ENCODE data around the gene ANKS3. TPM values are rescaled to one million over a fixed set of nuclear protein-coding genes. Genes with fewer than 3 reads are reported as not detected.

The ANKS3 gene
- total and polyA plus RNA-seq, 10 of the 15 experiments (the other 5 are each of a cell fraction or from before 2014, with no cell fraction given) = 0.29 to 14.2 (median 8.5) TPM

DNA sequence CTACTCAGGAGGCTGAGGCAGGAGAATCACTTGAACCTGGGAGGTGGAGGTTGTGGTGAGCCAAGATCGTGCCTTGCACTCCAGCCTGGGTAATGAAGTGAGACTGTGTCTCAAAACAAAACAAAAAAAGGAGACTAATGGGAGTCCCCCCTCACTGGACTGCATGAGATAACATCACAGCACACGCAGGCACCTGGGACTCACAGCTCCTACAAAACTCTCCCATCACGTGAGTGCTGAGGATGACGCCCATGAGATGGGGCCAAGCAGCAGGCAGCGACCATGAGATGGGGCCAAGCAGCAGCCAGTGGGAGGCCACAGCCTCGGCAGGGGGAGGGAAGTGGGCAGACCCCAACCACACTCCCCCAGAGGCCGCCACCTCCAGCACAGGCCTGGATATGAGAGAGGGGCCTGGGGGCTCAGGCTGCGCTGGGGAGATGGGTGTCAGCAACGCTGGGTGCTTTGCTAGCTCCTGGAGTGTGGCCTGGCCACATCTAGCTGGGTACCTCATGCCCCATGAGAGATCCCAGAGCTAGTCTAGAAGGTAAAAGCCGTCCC lies 15.7 kb upstream of the ANKS3 start:
- Histone ChIP-seq H3K27me3 (replicated peaks in 1 of 2; ENCODE audit: control insufficient read depth in 2 of 2, insufficient read depth in 2 of 2, low read length in 1 of 2) (no peaks in the 10 kb centered on the region), H3K9me3 (replicated peaks; ENCODE audit: control insufficient read depth, insufficient read depth, low read length) (peaks cover under 1% of the 10 kb centered on the region; the same call in 1 of the 3 replicates), H3K4me2 (ENCODE audit: control insufficient read depth, insufficient read depth) (no peak overlapping the region), H3K79me2 (ENCODE audit: control insufficient read depth, insufficient read depth, low read length) (no peaks in the 10 kb centered on the region), H4K20me1 (ENCODE audit: control insufficient read depth, insufficient read depth) (no peaks in the 10 kb centered on the region), H3K9ac (ENCODE audit: control insufficient read depth, insufficient read depth, low read length) (no peak overlapping the region; the same call in 1 of the 2 replicates), H3K36me3 (ENCODE audit: control insufficient read depth in 2 of 2, insufficient read depth in 2 of 2, low read length in 1 of 2) (peaks cover 4 to 14% of the 10 kb centered on the region in 2 experiments), H3K4me3 (no peak overlapping the region), H2AFZ (ENCODE audit: control insufficient read depth, low read depth, low read length) (no peak overlapping the region), H3K4me1 (ENCODE audit: control insufficient read depth, insufficient read depth, low read length) (peaks cover 12% of the 10 kb centered on the region), H3K27ac (ENCODE audit: control insufficient read depth, insufficient read depth) (no peak overlapping the region)
- ATAC-seq (peak; percentile 63), FAIRE-seq (no peak), DNase-seq (ENCODE audit: low read depth, low spot score) (no peak)
- TF ChIP-seq CBFB (IDR thresholded peaks at IDR 0.05; ENCODE audit: low read depth) (peak; percentile 43; the same call in 1 of the 2 replicates), TCF3 (IDR thresholded peaks at IDR 0.05; ENCODE audit: borderline replicate concordance, insufficient read depth, low read depth, low read length) (no peak), BHLHE40 (IDR thresholded peaks at IDR 0.05; ENCODE audit: borderline replicate concordance in 1 of 2, low read depth in 2 of 2, low read length in 1 of 2) (peak; percentile 62 to 81), JUNB (IDR thresholded peaks at IDR 0.05) (peak; percentile 39; the same call in 1 of the 2 replicates), ATF7 (IDR thresholded peaks at IDR 0.05; ENCODE audit: low read depth) (no peak)
- TF ChIP-seq, protein P1, sequence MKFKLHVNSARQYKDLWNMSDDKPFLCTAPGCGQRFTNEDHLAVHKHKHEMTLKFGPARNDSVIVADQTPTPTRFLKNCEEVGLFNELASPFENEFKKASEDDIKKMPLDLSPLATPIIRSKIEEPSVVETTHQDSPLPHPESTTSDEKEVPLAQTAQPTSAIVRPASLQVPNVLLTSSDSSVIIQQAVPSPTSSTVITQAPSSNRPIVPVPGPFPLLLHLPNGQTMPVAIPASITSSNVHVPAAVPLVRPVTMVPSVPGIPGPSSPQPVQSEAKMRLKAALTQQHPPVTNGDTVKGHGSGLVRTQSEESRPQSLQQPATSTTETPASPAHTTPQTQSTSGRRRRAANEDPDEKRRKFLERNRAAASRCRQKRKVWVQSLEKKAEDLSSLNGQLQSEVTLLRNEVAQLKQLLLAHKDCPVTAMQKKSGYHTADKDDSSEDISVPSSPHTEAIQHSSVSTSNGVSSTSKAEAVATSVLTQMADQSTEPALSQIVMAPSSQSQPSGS (IDR thresholded peaks at IDR 0.05; ENCODE audit: low read length) = peak; percentile 36; the same call in 1 of the 2 replicates
- TF ChIP-seq, protein P2, sequence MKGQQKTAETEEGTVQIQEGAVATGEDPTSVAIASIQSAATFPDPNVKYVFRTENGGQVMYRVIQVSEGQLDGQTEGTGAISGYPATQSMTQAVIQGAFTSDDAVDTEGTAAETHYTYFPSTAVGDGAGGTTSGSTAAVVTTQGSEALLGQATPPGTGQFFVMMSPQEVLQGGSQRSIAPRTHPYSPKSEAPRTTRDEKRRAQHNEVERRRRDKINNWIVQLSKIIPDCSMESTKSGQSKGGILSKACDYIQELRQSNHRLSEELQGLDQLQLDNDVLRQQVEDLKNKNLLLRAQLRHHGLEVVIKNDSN (IDR thresholded peaks at IDR 0.05; ENCODE audit: borderline replicate concordance, extremely low read length, insufficient read depth, low read depth, low read length) = peak; percentile 32
- intact Hi-C loops (cut with micrococcal nuclease; ENCODE audit: unreplicated experiment) (no loop called here), in situ Hi-C loops (cut with MboI) (no loop called here)
- SMC1A ChIA-PET (ENCODE audit: uncharacterized antibody, unreplicated experiment) = no interaction called here
- RAD21 ChIA-PET (ENCODE audit: unreplicated experiment) = interaction anchor here (1.2 kb wide), 1 partner anchor 19 kb away, joined by 3 read pairs; no protein-coding TSS in a partner anchor
- POLR2A ChIA-PET = interaction anchor here (0.5 to 1.6 kb wide), 3 partner anchors 12 to 122 kb away, joined by 3 to 5 read pairs (median 4); partner anchors contain the start of gene DNAAF8
- CTCF ChIA-PET = interaction anchor here (0.9 kb wide), 1 partner anchor 15 kb away, joined by 3 read pairs; the partner anchor contains the start of gene DNAAF8
- BruUV-seq (replicated peaks) = no TSS peak
- 57% methylated on average over 10 of the region's 10 CpGs for WGBS (ENCODE audit: insufficient coverage, insufficient replicate concordance, low lambda C conversion rate, missing lambda C conversion rate)
